MCF 10A (cell line): ENCODE data around the gene PALM. TPM values are rescaled to one million over a fixed set of nuclear protein-coding genes. Genes with fewer than 3 reads are reported as not detected.

Experiments used
- BruUV-seq: library from RNA; stranded (reverse); fragments of 400-500 nt; replicated peaks from 2 replicates; lab custom pipeline; 2021; lab: Mats Ljungman, UMichigan
- CTCF ChIA-PET: fragments of 300-600 bp; sonication (Branson Sonifier 250); formaldehyde crosslinking; extraction: SDS; loops from one replicate; lab custom pipeline; 2021; ENCODE audit warnings: antibody characterized with exemption, inconsistent platforms; lab: Yijun Ruan, JAX
- POLR2A ChIA-PET: fragments of 300-600, 350-650 bp; sonication (Branson Sonifier 250); formaldehyde crosslinking; extraction: SDS; loops from one replicate; lab custom pipeline; 2020; ENCODE audit warnings: antibody characterized with exemption, inconsistent platforms; lab: Yijun Ruan, JAX
- DNase-seq: peaks from one replicate; pipeline ENCODE4 v3.0.0-alpha.2; 2018; ENCODE audit not compliant: unreplicated experiment
- H3K27ac Mint-ChIP-seq: one replicate; pipeline ENCODE4 v1.8.0; 2022; ENCODE audit warnings: mild to moderate bottlenecking, low read depth, mixed read lengths; ENCODE audit not compliant: unreplicated experiment
- H3K27me3 Mint-ChIP-seq: one replicate; pipeline ENCODE4 v1.8.0; 2022; ENCODE audit warnings: mixed read lengths; ENCODE audit not compliant: insufficient read depth, unreplicated experiment
- H3K36me3 Mint-ChIP-seq: one replicate; pipeline ENCODE4 v1.8.0; 2022; ENCODE audit warnings: mild to moderate bottlenecking, moderate library complexity, mixed read lengths; ENCODE audit not compliant: insufficient read depth, unreplicated experiment
- H3K4me1 Mint-ChIP-seq: one replicate; pipeline ENCODE4 v1.8.0; 2022; ENCODE audit warnings: mixed read lengths; ENCODE audit not compliant: insufficient read depth, unreplicated experiment
- H3K4me3 Mint-ChIP-seq: one replicate; pipeline ENCODE4 v1.8.0; 2022; ENCODE audit warnings: mild to moderate bottlenecking, moderate library complexity, mixed read lengths; ENCODE audit not compliant: unreplicated experiment
- H3K9me3 Mint-ChIP-seq: one replicate; pipeline ENCODE4 v1.8.0; 2022; ENCODE audit warnings: mixed read lengths; ENCODE audit not compliant: unreplicated experiment
- CTCF ChIP-seq: fragments of 200-600 bp; IDR thresholded peaks from one replicate; pipeline ENCODE4 v1.8.0; 2022; ENCODE audit warnings: antibody characterized with exemption, mild to moderate bottlenecking; ENCODE audit not compliant: unreplicated experiment
- intact Hi-C: fragments of 100-400 bp; cut with micrococcal nuclease; formaldehyde crosslinking; loops from 2 replicates; pipeline ENCODE4 v1.14.1; 2022
- total RNA-seq: library from RNA; stranded (reverse); gene quantifications from 2 replicates; pipeline ENCODE4 v1.2.3, GENCODE V29; 2022

Gene PALM
- total RNA-seq, 1 experiment from 2014 or later = 0.44 TPM

GRCh38 chr19:682678-683320 lies 25.9 kb upstream of the PALM start:
- H3K4me3 Mint-ChIP-seq = no peak overlapping the region
- intact Hi-C loops = no loop called here
- CTCF ChIA-PET = no interaction called here
- no peaks in the 10 kb centered on the region for H3K27me3 Mint-ChIP-seq
- no peak for DNase-seq
- peaks cover 70% of the 10 kb centered on the region for H3K36me3 Mint-ChIP-seq
- POLR2A ChIA-PET = interaction anchor here (0.6 to 6.8 kb wide), 5 partner anchors 17 to 118 kb away, joined by 3 to 49 read pairs (median 3); partner anchors contain the start of gene RNF126
- peaks cover 8% of the 10 kb centered on the region for H3K4me1 Mint-ChIP-seq
- H3K27ac Mint-ChIP-seq = no peak overlapping the region
- no peak for TF ChIP-seq CTCF
- no TSS peak for BruUV-seq
- H3K9me3 Mint-ChIP-seq = no peaks in the 10 kb centered on the region

DNA sequence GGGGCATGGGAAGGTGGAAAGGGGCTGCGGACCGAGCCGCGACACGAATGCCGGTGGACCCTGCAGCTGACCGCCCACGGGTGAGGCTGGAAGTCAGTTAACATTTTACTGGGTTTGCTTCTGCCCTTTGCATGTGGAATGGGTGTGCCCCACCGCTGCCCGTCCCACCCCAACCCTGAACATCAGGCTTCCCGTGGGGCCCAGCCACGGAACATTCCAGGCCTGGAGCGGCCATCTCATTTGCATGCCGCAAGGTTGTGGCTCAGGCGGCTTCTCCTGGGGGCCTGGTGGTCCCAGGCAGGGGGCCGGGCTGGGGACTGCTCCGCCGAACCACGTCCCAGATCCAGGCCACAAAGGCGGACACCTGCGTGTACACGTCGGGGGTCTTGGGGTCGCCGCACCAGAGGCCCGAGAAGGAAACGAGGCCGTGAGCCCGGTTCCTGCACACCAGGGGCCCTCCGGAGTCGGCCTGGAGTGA lies 23.2 kb upstream of the PALM start:
- no peak for DNase-seq
- Mint-ChIP-seq H3K4me1 (peaks cover 7% of the 10 kb centered on the region), H3K4me3 (no peak overlapping the region), H3K27me3 (no peaks in the 10 kb centered on the region), H3K36me3 (peaks cover 58% of the 10 kb centered on the region), H3K9me3 (no peaks in the 10 kb centered on the region), H3K27ac (no peak overlapping the region)
- intact Hi-C loops = no loop called here
- ChIA-PET CTCF (interaction anchor here (0.6 to 1.3 kb wide), 4 partner anchors 22 to 236 kb away, joined by 3 to 4 read pairs (median 3); no protein-coding TSS in a partner anchor), POLR2A (interaction anchor here (0.6 kb wide), 1 partner anchor 14 kb away, joined by 3 read pairs; no protein-coding TSS in a partner anchor)
- no TSS peak for BruUV-seq
- TF ChIP-seq CTCF = no peak

DNA sequence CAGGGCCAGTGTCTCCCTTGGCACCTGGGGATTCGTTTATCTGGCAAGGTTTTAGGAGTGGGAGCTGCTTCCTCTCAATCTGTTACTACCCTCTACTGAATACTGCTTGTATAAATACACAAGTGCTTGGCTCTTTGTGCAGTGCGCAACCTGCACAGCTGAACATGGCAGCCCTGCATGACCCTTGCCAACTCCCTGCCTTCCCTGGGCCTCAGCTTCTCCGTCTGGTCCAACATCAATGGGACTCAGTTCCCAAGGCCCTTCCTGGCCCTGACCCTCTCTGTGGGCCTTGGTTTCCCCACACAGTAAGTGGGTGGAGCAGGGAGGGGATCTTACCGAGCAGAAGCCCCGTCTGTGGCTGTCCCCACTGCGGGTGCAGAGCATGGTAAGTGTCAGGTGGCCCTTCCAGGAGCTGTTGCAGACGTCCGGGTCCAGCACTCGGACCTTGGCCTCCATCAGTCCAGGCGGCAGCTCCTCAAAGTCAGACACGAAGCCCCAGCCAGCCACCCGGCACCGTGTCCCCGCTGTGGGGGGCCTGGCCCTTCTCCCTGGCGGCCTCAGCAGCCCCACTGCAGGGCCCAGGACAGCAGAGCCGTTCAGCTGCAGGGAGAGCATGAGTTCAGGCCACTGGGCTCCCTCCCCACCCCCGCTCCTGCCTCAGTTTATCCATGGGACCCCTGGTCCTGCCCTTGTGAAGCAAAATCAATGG lies 22.0 kb upstream of the PALM start:
- POLR2A ChIA-PET = interaction anchor here (0.7 kb wide), 1 partner anchor 723 kb away, joined by 3 read pairs; no protein-coding TSS in a partner anchor
- BruUV-seq = no TSS peak
- Mint-ChIP-seq H3K36me3 (peaks cover 48% of the 10 kb centered on the region), H3K27me3 (no peaks in the 10 kb centered on the region), H3K9me3 (no peaks in the 10 kb centered on the region), H3K27ac (no peak overlapping the region), H3K4me3 (no peak overlapping the region), H3K4me1 (peaks cover 7% of the 10 kb centered on the region)
- no peak for DNase-seq
- no peak for TF ChIP-seq CTCF
- intact Hi-C loops = no loop called here
- CTCF ChIA-PET = interaction anchor here (0.6 to 1.3 kb wide), 3 partner anchors 9 to 31 kb away, joined by 3 to 4 read pairs (median 4); no protein-coding TSS in a partner anchor

DNA sequence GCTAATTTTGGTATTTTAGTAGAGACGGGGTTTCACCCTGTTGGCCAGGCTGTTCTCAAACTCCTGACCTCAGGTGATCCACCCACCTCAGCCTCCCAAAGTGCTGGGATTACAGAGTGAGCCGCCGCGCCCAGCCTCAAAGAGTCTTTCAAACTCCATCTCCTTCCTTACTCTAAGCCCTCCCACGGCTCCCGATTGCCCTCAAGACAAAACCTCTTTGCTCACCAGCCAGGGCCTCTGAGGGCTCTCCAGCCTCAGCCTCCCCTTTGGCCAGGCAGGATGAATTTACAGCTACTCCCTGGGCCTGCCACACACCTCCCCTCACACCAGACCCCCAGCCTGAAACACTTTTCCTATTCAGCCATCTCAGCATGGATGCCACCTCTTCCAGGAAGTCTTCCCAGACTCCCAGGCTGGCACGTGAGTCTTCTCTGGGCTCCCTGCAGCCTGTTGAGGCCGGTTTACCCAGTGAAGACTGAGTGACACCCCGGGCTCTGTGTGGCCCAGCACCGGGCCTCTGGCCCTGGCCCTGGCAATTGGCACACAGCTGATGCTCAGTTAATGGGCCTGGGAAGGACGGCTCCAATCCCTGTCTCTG lies 21.1 kb upstream of the PALM start:
- Mint-ChIP-seq H3K36me3 (peaks cover 39% of the 10 kb centered on the region), H3K27me3 (no peaks in the 10 kb centered on the region), H3K9me3 (no peaks in the 10 kb centered on the region), H3K27ac (no peak overlapping the region), H3K4me1 (peaks cover 7% of the 10 kb centered on the region), H3K4me3 (no peak overlapping the region)
- intact Hi-C loops = no loop called here
- TF ChIP-seq CTCF = no peak
- no peak for DNase-seq
- ChIA-PET POLR2A (interaction anchor here (1.4 kb wide), 1 partner anchor 11 kb away, joined by 3 read pairs; the partner anchor contains the start of gene FSTL3), CTCF (interaction anchor here (0.7 kb wide), 2 partner anchors 10 to 105 kb away, joined by 3 read pairs; no protein-coding TSS in a partner anchor)
- no TSS peak for BruUV-seq
